Loucy (cell line): ENCODE measurements around the gene PPP4R2.

Experiments
- EZH2phosphoT487 ChIP-seq: fragments of 200-600 bp; IDR thresholded peaks from 2 replicates; pipeline ENCODE4 v1.6.1; 2018; ENCODE audit warnings: antibody characterized with exemption, mild to moderate bottlenecking, moderate library complexity, borderline replicate concordance
- TF ChIP-seq, protein P1 (sequence below): fragments of 200-600 bp; sonication (generic); conservative IDR thresholded peaks from 2 replicates; pipeline ENCODE4 v1.5.1; 2014; ENCODE audit warnings: mild to moderate bottlenecking, antibody characterized with exemption, low read length

DNA sequence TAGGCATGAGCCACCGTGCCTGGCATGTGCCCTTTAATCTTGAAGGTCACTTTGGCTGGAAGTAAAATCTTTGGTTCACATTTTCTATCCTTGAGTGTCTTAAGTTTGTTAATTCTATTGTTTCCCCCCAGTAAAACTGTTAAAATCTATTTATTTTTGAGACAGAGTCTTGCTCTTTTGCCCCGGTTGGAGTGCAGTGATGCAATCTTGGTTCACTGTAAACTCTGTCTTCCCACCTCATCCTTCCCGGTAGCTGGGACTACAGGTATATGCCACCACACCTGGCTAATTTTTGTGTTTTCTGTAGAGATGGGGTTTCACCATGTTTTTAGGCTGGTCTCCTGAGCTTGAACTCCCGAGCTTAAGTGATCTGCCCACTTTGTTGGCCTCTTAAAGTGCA, 7.7 kb downstream of the PPP4R2 start:
- TF ChIP-seq, protein P1, sequence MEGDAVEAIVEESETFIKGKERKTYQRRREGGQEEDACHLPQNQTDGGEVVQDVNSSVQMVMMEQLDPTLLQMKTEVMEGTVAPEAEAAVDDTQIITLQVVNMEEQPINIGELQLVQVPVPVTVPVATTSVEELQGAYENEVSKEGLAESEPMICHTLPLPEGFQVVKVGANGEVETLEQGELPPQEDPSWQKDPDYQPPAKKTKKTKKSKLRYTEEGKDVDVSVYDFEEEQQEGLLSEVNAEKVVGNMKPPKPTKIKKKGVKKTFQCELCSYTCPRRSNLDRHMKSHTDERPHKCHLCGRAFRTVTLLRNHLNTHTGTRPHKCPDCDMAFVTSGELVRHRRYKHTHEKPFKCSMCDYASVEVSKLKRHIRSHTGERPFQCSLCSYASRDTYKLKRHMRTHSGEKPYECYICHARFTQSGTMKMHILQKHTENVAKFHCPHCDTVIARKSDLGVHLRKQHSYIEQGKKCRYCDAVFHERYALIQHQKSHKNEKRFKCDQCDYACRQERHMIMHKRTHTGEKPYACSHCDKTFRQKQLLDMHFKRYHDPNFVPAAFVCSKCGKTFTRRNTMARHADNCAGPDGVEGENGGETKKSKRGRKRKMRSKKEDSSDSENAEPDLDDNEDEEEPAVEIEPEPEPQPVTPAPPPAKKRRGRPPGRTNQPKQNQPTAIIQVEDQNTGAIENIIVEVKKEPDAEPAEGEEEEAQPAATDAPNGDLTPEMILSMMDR = no peak
- TF ChIP-seq EZH2phosphoT487 = no peak
